A673 (cell line): ENCODE results near the gene CCNY.

Experiments
- EZH2 ChIP-seq: fragments of 200-600 bp; sonication (generic); IDR thresholded peaks from 2 replicates; pipeline ENCODE4 v1.6.1; 2017; ENCODE audit warnings: borderline replicate concordance, low read depth, mild to moderate bottlenecking, mixed read lengths, antibody characterized with exemption, low read length; ENCODE audit not compliant: poor library complexity, severe bottlenecking
- TF ChIP-seq, protein P1 (sequence below): fragments of 300-800, 200-600 bp; sonication (generic); conservative IDR thresholded peaks from 2 replicates; pipeline ENCODE4 v1.5.1; 2017; ENCODE audit warnings: low read depth, mild to moderate bottlenecking, antibody characterized with exemption, low read length, moderate library complexity, mixed read lengths

DNA sequence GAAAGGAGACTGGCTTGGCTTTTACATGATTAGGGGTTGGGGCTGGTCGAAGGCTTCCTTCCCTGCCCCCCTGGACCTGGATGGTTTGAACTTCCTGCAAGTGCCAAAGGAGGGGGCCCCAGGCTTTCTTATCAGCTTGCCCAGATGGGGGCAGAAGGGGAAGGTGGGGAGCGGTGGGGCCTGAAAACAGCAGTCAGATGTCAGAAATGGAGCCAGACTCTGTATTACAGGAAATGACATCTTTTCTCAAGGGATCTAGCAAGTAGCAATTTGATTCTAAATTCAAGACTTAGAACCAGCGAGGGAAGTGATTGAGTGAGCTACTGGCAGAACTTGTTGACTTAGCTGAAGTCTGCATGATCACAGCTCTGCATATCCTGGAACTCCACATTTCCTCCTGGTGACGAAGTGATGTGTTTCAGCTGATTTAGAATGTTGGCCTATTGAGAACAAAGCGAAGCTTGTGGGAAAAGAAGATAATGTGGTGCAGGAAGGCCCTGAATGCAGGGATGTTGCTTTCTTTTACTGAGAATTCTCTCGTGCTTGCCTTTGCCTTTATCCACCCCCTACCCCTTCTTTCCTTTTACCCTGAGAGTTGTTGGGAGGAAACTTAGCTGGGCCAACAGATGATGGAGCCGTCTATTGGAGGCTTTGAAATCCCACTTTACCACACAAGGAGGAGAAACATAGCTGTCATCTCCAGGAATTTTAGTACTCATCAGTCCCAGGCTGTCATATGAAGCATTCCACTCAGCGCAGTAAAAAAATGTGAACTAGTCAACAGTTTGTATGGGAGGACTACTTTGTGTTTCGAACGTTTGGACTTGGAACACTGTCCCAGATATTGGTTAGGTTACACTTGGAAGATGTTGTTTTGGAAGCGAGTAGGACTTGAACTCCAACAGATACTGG, 43.2 kb downstream of the CCNY start:
- TF ChIP-seq, protein P1, sequence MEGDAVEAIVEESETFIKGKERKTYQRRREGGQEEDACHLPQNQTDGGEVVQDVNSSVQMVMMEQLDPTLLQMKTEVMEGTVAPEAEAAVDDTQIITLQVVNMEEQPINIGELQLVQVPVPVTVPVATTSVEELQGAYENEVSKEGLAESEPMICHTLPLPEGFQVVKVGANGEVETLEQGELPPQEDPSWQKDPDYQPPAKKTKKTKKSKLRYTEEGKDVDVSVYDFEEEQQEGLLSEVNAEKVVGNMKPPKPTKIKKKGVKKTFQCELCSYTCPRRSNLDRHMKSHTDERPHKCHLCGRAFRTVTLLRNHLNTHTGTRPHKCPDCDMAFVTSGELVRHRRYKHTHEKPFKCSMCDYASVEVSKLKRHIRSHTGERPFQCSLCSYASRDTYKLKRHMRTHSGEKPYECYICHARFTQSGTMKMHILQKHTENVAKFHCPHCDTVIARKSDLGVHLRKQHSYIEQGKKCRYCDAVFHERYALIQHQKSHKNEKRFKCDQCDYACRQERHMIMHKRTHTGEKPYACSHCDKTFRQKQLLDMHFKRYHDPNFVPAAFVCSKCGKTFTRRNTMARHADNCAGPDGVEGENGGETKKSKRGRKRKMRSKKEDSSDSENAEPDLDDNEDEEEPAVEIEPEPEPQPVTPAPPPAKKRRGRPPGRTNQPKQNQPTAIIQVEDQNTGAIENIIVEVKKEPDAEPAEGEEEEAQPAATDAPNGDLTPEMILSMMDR: peak; percentile 44
- TF ChIP-seq EZH2: no peak
